ENCODE results near the gene TMX3. TPM values are rescaled to one million over a fixed set of nuclear protein-coding genes. Genes with fewer than 3 reads are reported as not detected.

The TMX3 gene
- total RNA-seq, 4 donors from 2014 or later: 13.5 to 146 (median 44.7) TPM

GRCh38 chr18:68735483-68736343, 20.8 kb upstream of the TMX3 start:
- WGBS, 2 donors (ENCODE audit: low coverage in 1 of 2): 31 to 42% methylated on average over 3 of the region's 3 CpGs
- no peaks in the 10 kb centered on the region for H3K9me3 ChIP-seq
- no peak overlapping the region for H3K4me3 ChIP-seq
- H3K27me3 ChIP-seq: no peaks in the 10 kb centered on the region
- in situ Hi-C loops (cut with MboI; ENCODE audit: low pct_ligation_motif_present in 1 of 4, low pct_unique_long_range_greater_than_20kb in 1 of 4, low sequenced_read_pairs in 3 of 4) (no loop called here), intact Hi-C loops (cut with DNase I; ENCODE audit: low total_unique reads) (no loop called here)
- no peak overlapping the region for H3K27ac ChIP-seq
- H3K36me3 ChIP-seq: no peaks in the 10 kb centered on the region
- peak; percentile 50 to 64 (median 53) for TF ChIP-seq CTCF (IDR thresholded peaks at IDR 0.05)
- no peak for TF ChIP-seq POLR2AphosphoS5 (IDR thresholded peaks at IDR 0.05)
- no peak for TF ChIP-seq POLR2A (IDR thresholded peaks at IDR 0.05)
- TF ChIP-seq EP300 (IDR thresholded peaks at IDR 0.05; ENCODE audit: low read depth): no peak
- no peak for DNase-seq
- no peaks in the 10 kb centered on the region for H3K4me1 ChIP-seq

GRCh38 chr18:68734308-68734707, 19.4 kb upstream of the TMX3 start:
- Histone ChIP-seq H3K4me3 (no peak overlapping the region), H3K27ac (no peak overlapping the region), H3K9me3 (no peaks in the 10 kb centered on the region), H3K4me1 (no peaks in the 10 kb centered on the region), H3K27me3 (no peaks in the 10 kb centered on the region), H3K36me3 (no peaks in the 10 kb centered on the region)
- intact Hi-C loops (cut with DNase I; ENCODE audit: low total_unique reads): no loop called here
- in situ Hi-C loops (cut with MboI; ENCODE audit: low pct_ligation_motif_present in 1 of 4, low pct_unique_long_range_greater_than_20kb in 1 of 4, low sequenced_read_pairs in 3 of 4): no loop called here
- WGBS, 2 donors (ENCODE audit: low coverage in 1 of 2): 32% methylated on average over 5 of the region's 5 CpGs
- no peak for DNase-seq
- no peak for TF ChIP-seq POLR2A (IDR thresholded peaks at IDR 0.05)
- TF ChIP-seq CTCF (IDR thresholded peaks at IDR 0.05): no peak
- TF ChIP-seq POLR2AphosphoS5 (IDR thresholded peaks at IDR 0.05): no peak
- TF ChIP-seq EP300 (IDR thresholded peaks at IDR 0.05; ENCODE audit: low read depth): no peak

- in situ Hi-C loops (cut with MboI; ENCODE audit: low pct_ligation_motif_present in 1 of 4, low pct_unique_long_range_greater_than_20kb in 1 of 4, low sequenced_read_pairs in 3 of 4): no loop called here
- H3K27me3 ChIP-seq: no peaks in the 10 kb centered on the region
- TF ChIP-seq POLR2A (IDR thresholded peaks at IDR 0.05): no peak
- no peak for TF ChIP-seq CTCF (IDR thresholded peaks at IDR 0.05)
- no peak for TF ChIP-seq POLR2AphosphoS5 (IDR thresholded peaks at IDR 0.05)
- TF ChIP-seq EP300 (IDR thresholded peaks at IDR 0.05; ENCODE audit: low read depth): no peak
Observed at GRCh38 chr18:68733707-68734106, 18.8 kb upstream of the TMX3 start.

GRCh38 chr18:68728081-68728700, 13.3 kb upstream of the TMX3 start:
- in situ Hi-C loops (cut with MboI; ENCODE audit: low pct_ligation_motif_present in 1 of 4, low pct_unique_long_range_greater_than_20kb in 1 of 4, low sequenced_read_pairs in 3 of 4) (no loop called here), intact Hi-C loops (cut with DNase I; ENCODE audit: low total_unique reads) (no loop called here)
- Histone ChIP-seq H3K9me3 (no peaks in the 10 kb centered on the region), H3K4me3 (no peak overlapping the region), H3K36me3 (no peaks in the 10 kb centered on the region), H3K4me1 (no peaks in the 10 kb centered on the region), H3K27me3 (no peaks in the 10 kb centered on the region), H3K27ac (no peak overlapping the region)
- 80 to 89% methylated on average over 1 to 2 of the region's 2 CpGs for WGBS, 2 donors (ENCODE audit: low coverage in 1 of 2)
- no peak for DNase-seq
- TF ChIP-seq EP300 (IDR thresholded peaks at IDR 0.05; ENCODE audit: low read depth) (no peak), POLR2A (IDR thresholded peaks at IDR 0.05) (no peak)

More at GRCh38 chr18:68733707-68734106, 18.8 kb upstream of the TMX3 start:
- 25 to 35% methylated on average over 6 of the region's 6 CpGs for WGBS, 2 donors (ENCODE audit: low coverage in 1 of 2)
- intact Hi-C loops (cut with DNase I; ENCODE audit: low total_unique reads): no loop called here
- no peak overlapping the region for H3K4me3 ChIP-seq
- DNase-seq: no peak
- H3K4me1 ChIP-seq: no peaks in the 10 kb centered on the region
- H3K27ac ChIP-seq: no peak overlapping the region
- no peaks in the 10 kb centered on the region for H3K36me3 ChIP-seq
- no peaks in the 10 kb centered on the region for H3K9me3 ChIP-seq

Measured in transverse colon (tissue), 4 donors.